GM12874 (cell line): Measurements from ENCODE around the gene MACROD2.

Experiments
- TF ChIP-seq, protein P1 (sequence below): IDR thresholded peaks from 2 replicates; pipeline ENCODE4 v1.5.1; 2011; ENCODE audit warnings: low read depth, mild to moderate bottlenecking, control low read depth, low read length, moderate library complexity; ENCODE audit not compliant: insufficient read depth

The MACROD2 gene

DNA sequence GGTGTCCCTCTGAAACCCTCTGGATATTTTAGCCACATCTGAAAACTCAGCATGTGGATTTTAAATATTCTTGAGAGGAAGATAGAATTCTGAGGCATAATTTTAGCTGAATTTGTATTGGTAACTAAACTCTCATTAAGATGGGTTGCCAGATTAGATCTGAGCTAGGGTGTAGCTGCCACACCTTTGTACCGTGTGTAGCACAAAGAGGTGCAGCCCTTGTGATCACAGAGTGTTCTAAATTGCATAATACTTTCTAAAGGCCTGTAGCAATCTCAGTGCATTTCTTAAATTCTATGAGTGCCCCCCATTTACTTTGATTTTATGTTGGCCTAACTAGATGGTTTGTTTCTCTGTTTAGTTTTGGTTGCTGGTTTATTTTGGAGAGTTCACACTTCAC, 289.1 kb downstream of the MACROD2 start:
- TF ChIP-seq, protein P1, sequence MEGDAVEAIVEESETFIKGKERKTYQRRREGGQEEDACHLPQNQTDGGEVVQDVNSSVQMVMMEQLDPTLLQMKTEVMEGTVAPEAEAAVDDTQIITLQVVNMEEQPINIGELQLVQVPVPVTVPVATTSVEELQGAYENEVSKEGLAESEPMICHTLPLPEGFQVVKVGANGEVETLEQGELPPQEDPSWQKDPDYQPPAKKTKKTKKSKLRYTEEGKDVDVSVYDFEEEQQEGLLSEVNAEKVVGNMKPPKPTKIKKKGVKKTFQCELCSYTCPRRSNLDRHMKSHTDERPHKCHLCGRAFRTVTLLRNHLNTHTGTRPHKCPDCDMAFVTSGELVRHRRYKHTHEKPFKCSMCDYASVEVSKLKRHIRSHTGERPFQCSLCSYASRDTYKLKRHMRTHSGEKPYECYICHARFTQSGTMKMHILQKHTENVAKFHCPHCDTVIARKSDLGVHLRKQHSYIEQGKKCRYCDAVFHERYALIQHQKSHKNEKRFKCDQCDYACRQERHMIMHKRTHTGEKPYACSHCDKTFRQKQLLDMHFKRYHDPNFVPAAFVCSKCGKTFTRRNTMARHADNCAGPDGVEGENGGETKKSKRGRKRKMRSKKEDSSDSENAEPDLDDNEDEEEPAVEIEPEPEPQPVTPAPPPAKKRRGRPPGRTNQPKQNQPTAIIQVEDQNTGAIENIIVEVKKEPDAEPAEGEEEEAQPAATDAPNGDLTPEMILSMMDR: no peak

DNA sequence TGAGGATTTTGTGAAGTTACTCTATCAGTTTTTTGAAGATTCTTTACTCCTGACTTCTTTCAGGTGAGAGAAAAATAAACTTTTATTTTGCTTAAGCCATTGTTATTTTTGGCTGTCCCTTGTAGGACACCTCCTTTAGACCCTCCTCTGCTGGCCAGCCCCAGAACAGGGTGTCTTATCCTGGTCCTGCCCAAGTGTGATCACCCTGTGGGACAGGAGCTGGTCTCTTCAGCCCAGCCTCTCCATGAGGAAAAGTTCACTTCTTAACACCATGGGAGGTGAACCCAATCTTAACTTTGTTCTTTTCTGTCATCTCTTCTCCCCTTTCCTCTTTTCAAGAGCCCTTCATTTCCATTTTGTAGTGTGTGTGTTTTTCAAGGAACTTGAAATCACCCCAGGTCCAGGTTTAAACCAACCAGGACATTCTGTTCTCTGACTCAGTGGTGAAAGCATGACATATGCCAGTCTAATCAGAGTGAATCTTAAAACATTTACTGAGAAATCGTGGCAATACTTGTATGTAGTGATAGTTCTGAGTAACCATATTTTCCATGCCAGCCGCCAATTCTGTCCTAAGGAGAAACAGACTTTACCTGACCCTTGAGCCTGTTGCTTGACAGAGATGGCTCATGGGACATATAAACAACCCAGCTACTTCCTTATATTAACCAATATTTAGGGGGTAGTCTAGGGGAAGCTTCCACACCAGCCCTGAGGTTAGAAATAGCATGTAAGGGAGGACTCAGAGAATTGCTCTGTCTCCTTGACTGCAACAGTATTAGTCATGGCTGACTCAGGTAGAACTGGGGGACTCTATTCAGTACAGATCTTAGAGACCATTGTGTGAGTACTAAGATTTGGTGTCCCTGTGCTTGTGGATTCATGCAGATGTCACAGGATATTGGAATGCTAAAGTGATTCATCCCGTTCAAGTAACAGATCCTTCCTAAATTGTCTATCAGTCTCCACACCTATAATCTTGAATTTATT, 293.3 kb downstream of the MACROD2 start:
- TF ChIP-seq, protein P1: no peak

DNA sequence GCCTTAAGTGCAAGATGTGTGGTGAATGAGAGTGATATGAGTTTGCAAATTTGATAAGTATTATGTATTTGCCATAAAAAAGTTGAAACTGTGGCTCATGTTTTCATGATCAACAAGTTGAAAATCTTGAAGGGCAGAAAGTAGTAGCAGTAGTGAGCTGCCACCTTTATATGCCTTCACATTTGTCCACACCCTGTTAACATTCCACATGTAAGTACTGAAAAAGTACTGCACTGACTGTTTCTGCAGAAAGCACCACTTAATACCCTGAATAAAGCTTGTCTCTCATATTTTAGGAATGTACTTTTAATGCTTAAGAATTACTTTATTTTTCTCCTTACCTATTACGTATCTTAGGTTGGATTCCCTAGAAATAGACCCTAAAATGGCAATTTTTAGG, 296.2 kb downstream of the MACROD2 start:
- TF ChIP-seq, protein P1: no peak

DNA sequence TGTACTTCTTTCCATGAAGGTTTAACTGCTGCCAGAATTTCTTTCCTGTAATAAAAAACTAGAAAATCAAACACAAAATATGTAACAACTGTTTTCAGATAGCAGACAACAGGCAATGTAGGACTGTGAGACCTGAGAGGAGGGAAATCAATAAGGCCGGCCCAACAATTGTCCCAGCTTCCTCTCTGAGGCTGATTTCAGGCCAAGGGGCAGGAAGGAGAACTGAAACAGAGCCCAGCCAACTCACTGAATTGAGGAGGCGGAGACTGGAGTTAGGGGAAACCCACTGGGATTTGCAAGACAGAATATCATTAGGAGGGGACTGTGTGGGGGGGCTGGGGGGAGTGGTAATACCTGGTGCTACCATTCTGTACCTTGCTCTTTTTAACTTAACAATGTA, 299.9 kb downstream of the MACROD2 start:
- TF ChIP-seq, protein P1: no peak

DNA sequence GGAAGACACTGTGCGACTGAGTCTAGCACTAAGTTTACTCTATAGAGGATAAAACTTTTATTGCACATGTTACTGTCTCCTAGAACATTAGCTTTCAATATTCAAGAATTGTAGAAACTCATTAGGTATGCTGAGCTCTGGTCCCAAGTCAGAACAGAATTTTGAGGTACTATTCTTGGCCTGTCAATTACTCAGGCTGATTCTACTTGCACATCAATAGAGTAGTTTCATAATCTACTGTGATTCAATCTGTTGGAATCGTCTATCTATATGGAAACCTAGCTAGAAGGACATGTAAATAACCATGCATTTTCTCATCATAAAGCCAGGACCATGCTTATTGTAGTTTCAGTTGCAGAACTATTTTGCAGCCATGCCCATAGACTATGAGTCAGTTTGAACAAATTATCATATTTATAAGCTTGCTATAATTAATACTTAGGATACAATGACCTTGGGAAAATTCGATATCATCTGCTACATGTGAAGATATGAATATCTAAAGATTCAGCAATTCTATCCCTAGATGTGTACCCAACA, 300.5 kb downstream of the MACROD2 start:
- TF ChIP-seq, protein P1: no peak

DNA sequence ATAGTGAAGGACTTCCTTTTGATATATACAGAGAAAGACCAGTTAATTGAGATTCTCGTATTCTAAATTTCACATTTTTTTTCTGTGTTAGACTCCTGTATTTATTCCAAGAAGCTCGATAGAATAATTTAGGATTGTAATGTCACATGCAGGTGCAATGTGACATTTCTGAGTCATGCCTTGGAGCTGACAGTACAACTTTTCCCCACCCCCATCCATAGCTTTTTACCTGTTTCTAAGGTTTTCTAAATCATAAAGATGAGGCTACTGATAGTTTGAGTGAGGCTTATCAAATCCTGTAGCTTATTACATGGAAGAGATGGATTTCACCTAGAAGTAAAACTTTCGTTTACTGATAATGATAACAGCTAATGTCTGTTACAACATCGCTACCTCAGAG, 304.5 kb downstream of the MACROD2 start:
- TF ChIP-seq, protein P1: no peak

DNA sequence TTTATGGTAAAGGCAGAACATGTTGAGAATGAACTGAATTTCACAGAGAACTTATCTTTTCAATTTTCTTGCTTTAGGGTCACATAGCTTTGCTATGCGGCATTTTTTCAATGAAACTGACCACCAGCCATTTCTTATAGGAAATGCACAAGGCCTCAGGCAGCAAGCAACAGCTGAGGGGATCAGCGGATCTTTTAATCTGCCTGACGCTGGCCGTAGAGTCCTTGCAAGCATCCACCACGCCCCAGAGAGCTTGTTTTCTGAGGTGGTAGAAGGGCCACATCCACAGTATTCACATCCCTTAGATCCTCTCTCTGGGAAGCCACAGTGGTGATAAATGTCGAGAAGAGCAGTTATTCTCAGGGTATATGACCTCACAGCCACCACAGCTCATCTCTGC, 307.8 kb downstream of the MACROD2 start:
- TF ChIP-seq, protein P1: no peak
